ENCODE results near the gene ZSCAN25. TPM values are rescaled to one million over a fixed set of nuclear protein-coding genes. Genes with fewer than 3 reads are reported as not detected.

ZSCAN25 gene
- total RNA-seq, 1 donor from 2014 or later, result 10.3 TPM

DNA sequence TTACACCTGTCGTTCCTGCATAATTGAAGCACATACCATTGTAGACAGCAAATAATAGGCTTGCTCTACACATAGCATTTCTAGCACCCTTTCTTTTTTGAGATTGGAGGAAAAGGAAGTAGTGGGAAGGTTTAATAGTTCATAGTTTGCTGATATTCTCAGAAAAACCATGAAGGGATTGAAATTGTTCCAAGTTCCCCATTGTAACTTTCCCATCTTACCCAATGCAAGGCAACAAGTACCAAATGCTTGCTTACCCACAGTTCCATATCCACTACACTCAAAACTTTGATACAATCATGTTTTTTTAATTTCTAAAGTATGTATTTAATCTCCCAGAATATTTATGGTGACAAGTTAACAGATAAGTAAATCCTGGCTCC is 49.3 kb downstream of the ZSCAN25 start:
- Histone ChIP-seq H3K27me3 (no peaks in the 10 kb centered on the region), H3K27ac (no peak overlapping the region), H3K4me3 (no peak overlapping the region), H3K4me1 (no peaks in the 10 kb centered on the region), H3K36me3 (no peaks in the 10 kb centered on the region), H3K9me3 (no peaks in the 10 kb centered on the region)
- intact Hi-C loops (cut with DNase I), result no loop called here
- no peak for TF ChIP-seq CTCF (IDR thresholded peaks at IDR 0.05)
- DNase-seq (ENCODE audit: low spot score in 2 of 2), result no peak

- no peak overlapping the region for H3K4me3 ChIP-seq
- TF ChIP-seq CTCF (IDR thresholded peaks at IDR 0.05), result no peak
- intact Hi-C loops (cut with DNase I), result no loop called here
Measured at GRCh38 chr7:99667179-99667578, 50.4 kb downstream of the ZSCAN25 start.

GRCh38 chr7:99668541-99668940 is 51.8 kb downstream of the ZSCAN25 start:
- H3K27ac ChIP-seq, result no peak overlapping the region
- intact Hi-C loops (cut with DNase I), result no loop called here
- H3K4me1 ChIP-seq, result no peaks in the 10 kb centered on the region
- TF ChIP-seq CTCF (IDR thresholded peaks at IDR 0.05), result no peak
- H3K27me3 ChIP-seq, result no peaks in the 10 kb centered on the region
- H3K4me3 ChIP-seq, result no peak overlapping the region
- no peak for DNase-seq (ENCODE audit: low spot score in 2 of 2)
- H3K36me3 ChIP-seq, result no peaks in the 10 kb centered on the region
- H3K9me3 ChIP-seq, result no peaks in the 10 kb centered on the region

More at GRCh38 chr7:99667179-99667578, 50.4 kb downstream of the ZSCAN25 start:
- Histone ChIP-seq H3K27me3 (no peaks in the 10 kb centered on the region), H3K4me1 (no peaks in the 10 kb centered on the region), H3K36me3 (no peaks in the 10 kb centered on the region), H3K9me3 (no peaks in the 10 kb centered on the region), H3K27ac (no peak overlapping the region)
- DNase-seq (ENCODE audit: low spot score in 2 of 2), result no peak

DNA sequence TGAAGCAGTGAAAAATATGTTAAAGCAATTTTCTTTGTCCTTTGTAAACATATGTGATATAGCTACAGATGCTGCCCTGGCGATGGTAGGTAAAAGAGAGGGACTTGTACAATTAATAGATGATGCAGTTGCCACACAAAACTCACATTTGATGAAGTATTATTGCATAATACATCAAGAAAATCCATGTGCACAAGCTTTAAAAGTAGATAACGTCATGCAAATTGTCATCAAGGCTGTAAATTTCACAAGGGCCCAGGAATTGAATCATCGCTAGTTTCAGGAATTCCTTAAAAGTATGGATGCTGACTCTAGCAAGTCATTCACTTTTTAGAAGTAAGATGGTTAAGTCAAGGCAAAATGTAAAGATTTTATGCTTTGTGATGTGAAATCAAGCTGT is 53.0 kb downstream of the ZSCAN25 start:
- H3K27ac ChIP-seq, result no peak overlapping the region
- no peaks in the 10 kb centered on the region for H3K9me3 ChIP-seq
- intact Hi-C loops (cut with DNase I), result no loop called here
- no peaks in the 10 kb centered on the region for H3K27me3 ChIP-seq
- no peak for TF ChIP-seq CTCF (IDR thresholded peaks at IDR 0.05)
- no peak for DNase-seq (ENCODE audit: low spot score in 2 of 2)
- no peak overlapping the region for H3K4me3 ChIP-seq
- no peaks in the 10 kb centered on the region for H3K36me3 ChIP-seq
- H3K4me1 ChIP-seq, result no peaks in the 10 kb centered on the region

GRCh38 chr7:99672573-99672972 is 55.8 kb downstream of the ZSCAN25 start:
- Histone ChIP-seq H3K27me3 (no peaks in the 10 kb centered on the region), H3K4me1 (no peaks in the 10 kb centered on the region), H3K4me3 (no peak overlapping the region), H3K9me3 (no peaks in the 10 kb centered on the region), H3K36me3 (no peaks in the 10 kb centered on the region), H3K27ac (no peak overlapping the region)
- DNase-seq (ENCODE audit: low spot score in 2 of 2), result no peak
- intact Hi-C loops (cut with DNase I), result no loop called here
- TF ChIP-seq CTCF (IDR thresholded peaks at IDR 0.05), result no peak
